GM21717 (cell line): ENCODE results near the gene UBE2M.

ENCODE experiments used
- ATAC-seq: cut with Tn5 transposase; IDR thresholded peaks from one replicate; pipeline ENCODE4 v1.9.1; 2021; ENCODE audit warnings: mild to moderate bottlenecking, moderate library complexity; ENCODE audit not compliant: unreplicated experiment

Gene UBE2M

DNA sequence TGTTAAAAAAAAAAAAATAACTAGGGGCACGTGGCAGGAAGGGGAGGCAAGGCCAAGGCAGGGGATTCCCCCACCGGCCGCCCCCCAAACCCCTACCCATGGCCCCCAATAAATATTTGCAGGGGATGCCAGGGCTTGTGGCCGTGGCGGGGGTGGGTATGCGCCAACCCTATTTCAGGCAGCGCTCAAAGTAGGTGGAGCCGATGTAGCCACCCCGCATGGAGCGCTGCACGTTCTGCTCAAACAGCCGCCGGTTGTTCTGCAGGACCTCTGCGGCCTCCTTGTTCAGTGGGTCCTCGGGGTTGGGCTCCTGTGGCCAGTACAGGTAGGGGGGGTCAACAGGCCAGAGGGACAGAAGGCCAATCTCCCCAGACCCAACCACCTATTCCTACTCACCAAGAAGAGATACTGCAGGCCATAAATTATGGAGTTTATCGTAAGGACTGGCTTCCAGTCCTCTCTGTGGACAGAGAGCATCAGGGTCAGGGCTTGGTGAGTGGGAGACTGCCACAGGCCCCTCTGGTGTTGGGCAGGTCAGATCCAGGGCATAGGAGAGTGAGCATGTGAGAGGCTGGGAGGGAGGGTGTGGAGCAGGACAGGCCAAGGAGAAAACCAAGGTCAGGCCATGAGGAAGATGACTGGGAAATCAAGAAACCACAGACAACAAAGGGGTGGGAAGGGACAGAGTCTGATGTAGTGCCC is 2.3 kb downstream of the UBE2M start:
- ATAC-seq: no peak

DNA sequence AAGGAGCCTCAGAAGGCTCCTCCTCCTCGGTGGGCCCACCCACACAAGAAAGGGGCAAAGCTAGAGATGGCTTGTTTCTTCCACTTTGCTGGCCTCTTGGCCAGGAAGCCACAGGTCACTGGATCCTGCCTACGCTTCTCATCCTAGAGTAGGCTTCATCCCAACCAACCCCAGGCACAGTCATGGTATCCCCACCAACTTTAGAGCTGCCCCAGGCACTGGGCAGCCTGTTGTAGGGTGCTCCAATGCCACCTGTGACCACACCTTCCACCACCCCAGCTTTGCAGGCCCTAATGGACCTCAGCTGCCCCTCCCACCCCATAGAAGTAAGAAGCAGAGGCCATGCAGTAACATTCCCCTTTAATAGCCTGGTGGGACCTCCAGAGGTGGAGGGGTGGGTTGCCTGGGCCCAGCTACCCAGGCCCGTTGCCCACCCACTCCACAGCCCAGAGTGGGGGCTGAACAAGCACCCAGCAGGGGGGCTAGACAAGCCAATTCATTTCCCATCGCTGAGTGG is 3.0 kb downstream of the UBE2M start:
- no peak for ATAC-seq

- ATAC-seq: peak; percentile 17
These were observed 3.7 kb downstream of the UBE2M start, which contains the start of gene CHMP2A for GRCh38 chr19:58554494-58555368. Gene CHMP2A (minus strand): TSS chr19:58555105. CDS start chr19:58554212, 893 bp downstream.

DNA sequence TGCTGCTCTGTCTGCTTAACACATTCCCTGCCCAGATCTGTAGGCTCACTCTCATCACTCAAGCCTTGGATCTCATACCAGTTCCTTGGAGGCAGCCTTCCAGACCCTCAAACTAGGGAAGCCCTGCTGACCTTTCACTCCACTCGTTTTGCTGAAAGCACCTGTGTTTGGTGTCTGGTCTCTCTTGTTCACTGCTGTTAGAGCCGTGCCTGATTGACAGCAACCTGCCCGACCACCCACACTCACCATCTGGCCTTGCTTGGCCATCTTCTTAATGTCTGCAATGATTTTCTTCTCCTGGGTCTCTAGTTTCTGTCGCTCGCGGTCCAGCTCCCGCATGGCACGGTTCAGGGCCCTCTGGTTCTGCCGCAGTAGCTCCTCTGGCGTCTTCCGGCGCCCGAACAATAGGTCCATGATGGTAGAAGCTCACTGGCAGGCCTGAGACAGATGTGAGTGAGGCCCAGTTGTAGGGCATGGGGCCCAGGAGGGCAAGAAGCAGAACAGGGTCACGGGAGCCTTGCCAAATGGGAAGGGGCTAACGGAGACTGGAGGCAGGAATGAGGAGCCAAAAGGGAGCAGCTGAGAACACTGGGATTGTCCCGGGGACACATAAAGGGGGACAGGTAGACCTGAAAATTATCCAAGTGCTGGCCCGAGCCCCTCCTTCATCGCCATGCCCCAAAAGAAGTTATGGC is 4.5 kb downstream of the UBE2M start:
- ATAC-seq: no peak

GRCh38 chr19:58552655-58553054 is 5.8 kb downstream of the UBE2M start:
- no peak for ATAC-seq

DNA sequence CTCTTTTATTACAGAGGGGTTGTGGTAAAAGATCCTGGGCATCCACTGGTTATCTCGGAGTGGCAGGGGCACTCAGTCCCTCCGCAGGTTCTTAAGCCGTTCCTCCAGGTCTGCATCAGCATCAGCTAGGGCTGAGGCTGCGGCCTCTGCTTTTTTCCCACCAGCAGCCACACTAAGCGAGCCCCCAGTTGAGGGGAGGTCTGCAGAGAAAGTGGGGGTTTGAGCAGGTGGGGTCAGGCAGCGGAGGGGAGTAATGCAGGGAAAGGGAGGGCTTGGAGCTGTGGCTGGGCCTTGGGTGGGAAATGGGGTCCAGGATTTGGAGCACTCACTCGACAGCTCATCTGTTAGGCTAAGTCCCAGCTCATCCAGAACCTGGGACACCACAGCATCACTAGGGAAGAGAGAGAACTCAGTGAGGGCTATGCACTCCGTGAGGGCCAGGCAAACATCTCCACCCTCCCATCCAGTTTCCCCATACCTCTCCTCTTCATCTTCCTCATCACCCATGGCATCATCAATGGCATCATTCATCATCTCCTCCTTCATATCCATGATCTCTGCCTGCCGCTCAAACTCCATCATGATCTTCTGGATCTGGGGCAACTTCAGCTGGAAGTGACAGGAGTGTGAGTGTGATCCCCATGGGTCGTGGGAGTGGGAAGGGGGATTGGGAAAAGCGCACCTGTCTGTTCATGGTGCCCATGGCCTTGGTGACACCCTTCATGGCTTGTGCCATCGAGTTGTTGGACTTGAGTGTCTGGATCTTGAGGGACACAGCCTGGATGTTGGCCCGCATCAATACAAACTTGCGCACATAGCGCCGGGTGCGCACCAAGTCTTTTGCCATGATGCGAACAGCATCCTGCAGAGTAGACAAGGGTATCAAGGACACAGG is 6.6 kb downstream of the UBE2M start:
- ATAC-seq: no peak

DNA sequence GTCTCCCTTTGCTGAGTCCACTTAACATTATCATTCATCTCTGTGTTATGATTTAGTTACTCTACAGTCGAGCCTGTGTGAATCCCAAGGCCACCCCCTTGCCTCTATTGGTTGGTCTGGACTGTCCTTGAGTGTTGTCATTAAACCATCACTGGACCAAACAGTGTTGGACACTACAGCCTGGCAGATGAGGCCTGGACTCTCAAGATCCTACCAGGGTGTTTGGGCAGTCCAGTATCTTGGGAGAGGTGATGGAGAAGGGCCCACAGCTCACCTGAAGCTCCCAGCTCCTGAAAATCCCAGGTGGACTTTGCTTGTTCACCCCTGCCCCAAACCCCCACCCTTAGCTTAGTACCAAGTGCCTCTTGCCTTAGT is 7.3 kb downstream of the UBE2M start:
- ATAC-seq: no peak

- ATAC-seq: no peak
These were observed 7.9 kb downstream of the UBE2M start for GRCh38 chr19:58550362-58551122.

DNA sequence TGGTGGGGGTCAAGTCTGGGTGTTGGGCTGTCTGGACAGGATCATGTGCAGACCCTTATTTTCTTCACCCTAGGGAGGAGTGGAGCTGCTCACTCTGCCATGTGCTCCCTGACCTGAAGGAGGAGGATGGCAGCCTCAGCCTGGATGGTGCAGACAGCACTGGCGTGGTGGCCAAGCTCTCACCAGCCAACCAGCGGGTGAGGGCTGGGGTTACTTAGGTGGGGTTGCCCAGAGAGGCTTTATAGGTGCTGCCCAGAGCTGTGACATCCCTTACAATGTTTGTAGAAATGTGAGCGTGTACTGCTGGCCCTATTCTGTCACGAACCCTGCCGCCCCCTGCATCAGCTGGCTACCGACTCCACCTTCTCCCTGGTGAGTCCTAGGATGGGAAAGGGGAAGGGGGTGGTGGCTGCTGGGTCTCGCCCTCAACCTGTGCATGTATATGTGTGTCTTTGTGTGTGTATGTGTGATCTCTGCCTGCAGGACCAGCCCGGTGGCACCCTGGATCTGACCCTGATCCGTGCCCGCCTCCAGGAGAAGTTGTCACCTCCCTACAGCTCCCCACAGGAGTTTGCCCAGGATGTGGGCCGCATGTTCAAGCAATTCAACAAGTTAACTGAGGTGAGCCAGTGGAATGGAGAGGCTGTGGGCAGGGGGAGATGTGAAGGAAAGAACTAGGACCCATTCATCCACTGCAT is 8.6 kb downstream of the UBE2M start:
- no peak for ATAC-seq

GRCh38 chr19:58548859-58549663 is 9.3 kb downstream of the UBE2M start:
- ATAC-seq: no peak

- ATAC-seq: no peak
These were observed 10.8 kb downstream of the UBE2M start for GRCh38 chr19:58547323-58548312.

DNA sequence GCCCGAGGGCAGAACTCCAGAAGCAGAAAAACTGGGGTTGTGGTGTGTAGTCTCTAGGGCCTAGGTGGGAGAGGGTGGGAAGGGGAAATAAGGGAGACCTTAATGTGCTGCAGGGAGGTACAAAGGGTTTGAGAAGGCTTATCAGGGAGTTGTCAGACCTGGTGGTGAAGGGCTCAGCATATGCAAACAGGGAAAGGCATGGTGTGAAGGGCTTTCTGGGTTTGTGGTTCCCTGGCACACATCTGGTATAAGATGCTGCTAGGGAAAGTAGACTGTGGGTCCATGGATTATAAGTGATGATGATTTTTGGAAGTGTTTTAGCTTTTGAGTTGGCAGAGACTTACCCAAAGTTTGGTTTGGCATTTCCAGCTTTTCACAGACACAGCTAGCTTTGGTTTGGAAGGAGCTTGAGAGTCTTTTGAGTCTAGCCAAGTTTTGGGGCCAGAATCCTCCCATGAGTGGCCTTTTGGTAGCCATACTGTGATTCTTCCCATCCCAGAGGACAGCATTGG is 12.3 kb downstream of the UBE2M start:
- ATAC-seq: no peak

DNA sequence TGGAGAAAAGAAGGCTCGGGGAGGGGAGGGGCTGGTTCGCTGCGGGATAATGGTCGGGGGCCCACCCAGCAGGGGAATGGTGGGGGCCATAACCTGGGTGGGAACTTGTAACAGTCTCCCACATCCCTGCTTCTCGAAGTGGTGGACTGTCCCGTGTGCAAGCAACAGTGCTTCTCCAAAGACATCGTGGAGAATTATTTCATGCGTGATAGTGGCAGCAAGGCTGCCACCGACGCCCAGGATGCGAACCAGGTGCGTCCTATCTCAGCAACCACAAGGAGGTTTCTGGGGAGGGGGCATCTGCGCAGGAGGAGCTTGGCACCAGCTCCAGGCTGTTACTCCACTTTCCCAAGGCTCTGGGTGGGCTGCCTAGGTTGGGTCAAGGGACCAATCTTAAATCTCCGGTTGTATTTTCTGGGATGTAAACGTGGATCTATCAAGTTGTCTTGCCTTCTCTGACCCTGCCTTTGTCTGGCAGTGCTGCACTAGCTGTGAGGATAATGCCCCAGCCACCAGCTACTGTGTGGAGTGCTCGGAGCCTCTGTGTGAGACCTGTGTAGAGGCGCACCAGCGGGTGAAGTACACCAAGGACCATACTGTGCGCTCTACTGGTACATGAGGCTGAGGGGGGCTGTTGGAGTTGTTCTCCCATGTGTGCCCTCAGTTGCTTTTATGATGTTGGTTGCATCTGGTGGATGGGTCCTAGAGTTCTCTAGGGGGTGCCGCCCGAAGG is 13.0 kb downstream of the UBE2M start:
- no peak for ATAC-seq

GRCh38 chr19:58544591-58545285 is 13.7 kb downstream of the UBE2M start:
- ATAC-seq: peak; percentile 35

GRCh38 chr19:58543826-58544590 is 14.4 kb downstream of the UBE2M start, which contains the start of gene TRIM28:
Gene TRIM28 (plus strand): TSS chr19:58544064. CDS start chr19:58544758, 694 bp downstream.
- ATAC-seq: peak; percentile 78
